ENCODE results near the gene ZC3HAV1.

GRCh38 chr7:139127648-139128047 lies 18.1 kb upstream of the ZC3HAV1 start:
- TF ChIP-seq, protein P1, sequence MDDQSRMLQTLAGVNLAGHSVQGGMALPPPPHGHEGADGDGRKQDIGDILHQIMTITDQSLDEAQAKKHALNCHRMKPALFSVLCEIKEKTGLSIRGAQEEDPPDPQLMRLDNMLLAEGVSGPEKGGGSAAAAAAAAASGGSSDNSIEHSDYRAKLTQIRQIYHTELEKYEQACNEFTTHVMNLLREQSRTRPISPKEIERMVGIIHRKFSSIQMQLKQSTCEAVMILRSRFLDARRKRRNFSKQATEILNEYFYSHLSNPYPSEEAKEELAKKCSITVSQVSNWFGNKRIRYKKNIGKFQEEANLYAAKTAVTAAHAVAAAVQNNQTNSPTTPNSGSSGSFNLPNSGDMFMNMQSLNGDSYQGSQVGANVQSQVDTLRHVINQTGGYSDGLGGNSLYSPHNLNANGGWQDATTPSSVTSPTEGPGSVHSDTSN (CRISPR knock-in tag; IDR thresholded peaks at IDR 0.05; ENCODE audit: borderline replicate concordance): no peak
- TF ChIP-seq FOXM1 (CRISPR knock-in tag; IDR thresholded peaks at IDR 0.05): no peak
- TF ChIP-seq ZNF639 (CRISPR knock-in tag; conservative IDR thresholded peaks at IDR 0.05): no peak
- TF ChIP-seq ZFX (CRISPR knock-in tag; IDR thresholded peaks at IDR 0.05; ENCODE audit: low read depth): no peak
- TF ChIP-seq CTCF (CRISPR knock-in tag; IDR thresholded peaks at IDR 0.05): peak; percentile 36
- no peak for TF ChIP-seq AKAP8 (CRISPR knock-in tag; IDR thresholded peaks at IDR 0.05)
